ENCODE data around the gene GBP7.

Gene GBP7

DNA sequence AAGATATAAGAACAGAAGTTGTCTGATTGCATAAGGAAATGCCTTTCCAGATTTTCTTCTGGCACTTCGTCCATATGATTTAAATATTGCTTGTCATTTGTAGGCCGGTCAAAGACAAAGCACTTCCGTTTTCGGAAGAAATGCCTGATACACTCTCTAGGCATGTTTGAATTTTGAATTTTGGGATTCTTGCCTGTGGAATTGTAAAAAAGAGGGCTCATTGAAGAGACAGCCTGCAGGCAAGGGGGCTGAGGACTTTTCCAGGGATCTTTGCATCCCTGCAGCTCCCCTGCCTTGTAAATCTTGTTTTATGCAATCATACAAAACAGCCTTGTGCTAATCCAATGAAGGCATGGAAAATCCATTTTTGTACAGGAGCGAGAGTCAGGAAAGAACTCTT lies 15.5 kb upstream of the GBP7 start:
- Mint-ChIP-seq H3K9me3 (no peaks in the 10 kb centered on the region), H3K4me1 (ENCODE audit: low read depth) (peaks cover 67% of the 10 kb centered on the region), H3K4me3 (no peak overlapping the region), H3K27me3 (no peaks in the 10 kb centered on the region), H3K27ac (no peak overlapping the region), H3K36me3 (ENCODE audit: low read depth) (peaks cover 90% of the 10 kb centered on the region)
- no peak for DNase-seq

DNA sequence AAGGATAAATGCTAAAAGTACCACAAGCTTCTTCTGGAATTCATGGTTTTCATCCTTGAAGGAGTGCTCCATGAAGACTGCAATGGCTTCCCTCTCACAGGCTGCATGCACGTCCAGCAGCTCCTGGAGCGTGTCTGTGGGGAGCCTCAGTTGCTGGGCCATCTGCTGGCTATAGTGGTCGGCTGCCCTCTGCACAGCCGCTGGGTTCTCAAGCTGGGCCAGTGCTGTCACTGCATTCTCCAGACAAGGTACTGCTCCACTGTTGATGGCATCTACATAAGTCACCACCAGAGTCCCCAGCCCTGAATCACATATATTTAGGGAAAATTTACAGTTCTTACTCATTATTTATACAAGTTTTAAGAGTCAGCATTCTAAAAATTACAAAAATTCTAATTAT lies 14.2 kb upstream of the GBP7 start:
- H3K4me1 Mint-ChIP-seq (ENCODE audit: low read depth) = peaks cover 54% of the 10 kb centered on the region
- no peak overlapping the region for H3K27ac Mint-ChIP-seq

GRCh38 chr1:89179343-89179742 lies 3.5 kb upstream of the GBP7 start:
- Mint-ChIP-seq H3K36me3 (ENCODE audit: low read depth) (peaks cover 32% of the 10 kb centered on the region), H3K27me3 (no peaks in the 10 kb centered on the region), H3K27ac (no peak overlapping the region), H3K9me3 (peaks cover 12% of the 10 kb centered on the region), H3K4me3 (no peak overlapping the region), H3K4me1 (ENCODE audit: low read depth) (peaks cover 7% of the 10 kb centered on the region)
- DNase-seq = no peak

More for the DNA sequence above, 14.2 kb upstream of the GBP7 start:
- DNase-seq = no peak
- Mint-ChIP-seq H3K36me3 (ENCODE audit: low read depth) (peaks cover 94% of the 10 kb centered on the region), H3K9me3 (no peaks in the 10 kb centered on the region), H3K27me3 (no peaks in the 10 kb centered on the region), H3K4me3 (no peak overlapping the region)

GRCh38 chr1:89176971-89177370 lies 1.2 kb upstream of the GBP7 start:
- DNase-seq = no peak
- peaks cover 11% of the 10 kb centered on the region for H3K4me1 Mint-ChIP-seq (ENCODE audit: low read depth)
- H3K4me3 Mint-ChIP-seq = no peak overlapping the region
- no peaks in the 10 kb centered on the region for H3K27me3 Mint-ChIP-seq
- H3K27ac Mint-ChIP-seq = no peak overlapping the region
- no peaks in the 10 kb centered on the region for H3K9me3 Mint-ChIP-seq
- H3K36me3 Mint-ChIP-seq (ENCODE audit: low read depth) = peaks cover 9% of the 10 kb centered on the region

- H3K27me3 Mint-ChIP-seq = no peaks in the 10 kb centered on the region
- H3K9me3 Mint-ChIP-seq = peaks cover 6% of the 10 kb centered on the region
- DNase-seq = no peak
- H3K36me3 Mint-ChIP-seq (ENCODE audit: low read depth) = no peaks in the 10 kb centered on the region
- no peak overlapping the region for H3K4me3 Mint-ChIP-seq
- H3K27ac Mint-ChIP-seq = no peak overlapping the region
- peaks cover 16% of the 10 kb centered on the region for H3K4me1 Mint-ChIP-seq (ENCODE audit: low read depth)
These were observed 1.3 kb downstream of the GBP7 start for GRCh38 chr1:89174491-89174890.

DNA sequence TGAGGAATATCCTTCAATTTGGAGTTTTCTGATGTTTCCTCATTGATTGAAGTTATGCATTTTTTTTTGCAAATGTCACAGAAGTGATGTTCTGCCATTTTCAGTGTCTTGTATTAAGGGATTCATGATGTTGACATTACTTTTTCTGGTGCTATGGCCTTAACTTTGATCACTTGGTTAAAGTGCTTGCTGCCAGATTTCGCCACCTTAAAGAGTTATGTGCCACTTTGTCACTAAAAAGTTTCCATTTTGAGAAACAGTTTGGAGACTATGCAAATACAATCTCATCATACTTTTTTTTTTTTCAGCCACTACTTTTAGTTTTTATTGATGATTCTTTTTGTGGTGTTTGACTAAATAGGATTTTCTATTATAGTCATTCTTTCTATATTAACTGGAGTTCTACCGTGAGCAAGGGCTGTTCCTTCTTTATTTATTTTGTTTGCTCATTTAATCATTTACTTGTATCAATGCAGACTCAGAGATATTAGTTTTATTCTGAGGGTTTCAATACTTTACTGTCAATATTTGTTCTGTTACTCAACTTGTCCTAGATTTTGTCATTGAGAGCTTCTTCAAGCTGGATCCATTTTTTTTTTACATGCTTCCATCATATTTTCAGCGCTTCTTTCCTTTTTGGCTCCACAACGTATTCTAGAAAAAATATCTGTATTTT lies 3.2 kb downstream of the GBP7 start:
- no peak for DNase-seq
- H3K9me3 Mint-ChIP-seq = peaks cover 6% of the 10 kb centered on the region
- no peaks in the 10 kb centered on the region for H3K36me3 Mint-ChIP-seq (ENCODE audit: low read depth)

GRCh38 chr1:89171067-89171438 lies 4.8 kb downstream of the GBP7 start:
- Mint-ChIP-seq H3K27ac (no peak overlapping the region), H3K4me1 (ENCODE audit: low read depth) (peaks cover 9% of the 10 kb centered on the region), H3K27me3 (no peaks in the 10 kb centered on the region), H3K4me3 (no peak overlapping the region), H3K36me3 (ENCODE audit: low read depth) (no peaks in the 10 kb centered on the region), H3K9me3 (peaks cover 6% of the 10 kb centered on the region)
- no peak for DNase-seq

More for the DNA sequence above, 3.2 kb downstream of the GBP7 start:
- no peak overlapping the region for H3K4me3 Mint-ChIP-seq
- H3K27me3 Mint-ChIP-seq = no peaks in the 10 kb centered on the region
- no peak overlapping the region for H3K27ac Mint-ChIP-seq
- H3K4me1 Mint-ChIP-seq (ENCODE audit: low read depth) = peaks cover 16% of the 10 kb centered on the region

- Mint-ChIP-seq H3K4me3 (no peak overlapping the region), H3K36me3 (ENCODE audit: low read depth) (no peaks in the 10 kb centered on the region), H3K27ac (no peak overlapping the region), H3K27me3 (no peaks in the 10 kb centered on the region), H3K4me1 (ENCODE audit: low read depth) (peaks cover 9% of the 10 kb centered on the region), H3K9me3 (peaks cover 6% of the 10 kb centered on the region)
- no peak for DNase-seq
These were observed 5.4 kb downstream of the GBP7 start for GRCh38 chr1:89170170-89171066.

- no peak overlapping the region for H3K27ac Mint-ChIP-seq
- H3K9me3 Mint-ChIP-seq = peaks cover 6% of the 10 kb centered on the region
- H3K36me3 Mint-ChIP-seq (ENCODE audit: low read depth) = no peaks in the 10 kb centered on the region
- DNase-seq = no peak
- H3K4me1 Mint-ChIP-seq (ENCODE audit: low read depth) = peaks cover 9% of the 10 kb centered on the region
- no peaks in the 10 kb centered on the region for H3K27me3 Mint-ChIP-seq
- no peak overlapping the region for H3K4me3 Mint-ChIP-seq
These were observed 6.6 kb downstream of the GBP7 start for GRCh38 chr1:89169166-89169565.

DNA sequence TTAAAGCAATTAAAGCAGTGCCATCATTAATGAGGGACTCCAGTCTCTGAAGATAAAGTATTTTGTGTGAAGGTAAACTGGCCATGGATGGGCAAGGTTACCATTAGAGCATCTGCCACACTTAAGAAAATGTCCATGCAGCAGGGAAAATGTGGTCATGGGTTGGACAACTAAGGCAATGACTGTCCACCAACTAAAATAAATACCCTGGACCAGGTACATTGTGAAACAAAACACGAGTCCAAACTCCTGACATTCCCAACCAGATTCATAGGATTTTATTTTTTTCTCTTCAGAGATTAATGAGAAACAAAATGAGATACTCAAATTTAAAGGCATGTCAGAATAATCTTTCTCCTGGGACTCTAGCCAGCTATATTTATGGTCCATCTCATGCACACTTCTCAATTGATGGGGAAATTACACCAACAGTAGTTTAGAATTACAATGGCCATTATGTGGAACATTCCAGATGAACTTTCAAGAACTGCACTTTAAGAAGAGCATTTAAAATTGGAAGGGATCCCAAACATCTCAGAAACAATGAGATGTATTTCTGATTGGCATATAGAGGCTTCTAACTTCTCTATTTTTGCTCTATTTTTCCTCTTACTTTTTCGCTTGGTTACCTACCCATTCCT lies 8.1 kb downstream of the GBP7 start:
- Mint-ChIP-seq H3K4me1 (ENCODE audit: low read depth) (peaks cover 5% of the 10 kb centered on the region), H3K27ac (no peak overlapping the region), H3K27me3 (no peaks in the 10 kb centered on the region), H3K4me3 (no peak overlapping the region), H3K36me3 (ENCODE audit: low read depth) (no peaks in the 10 kb centered on the region), H3K9me3 (peaks cover 6% of the 10 kb centered on the region)
- DNase-seq = no peak

- Mint-ChIP-seq H3K27me3 (no peaks in the 10 kb centered on the region), H3K9me3 (peaks cover 6% of the 10 kb centered on the region), H3K4me3 (no peak overlapping the region), H3K4me1 (ENCODE audit: low read depth) (peaks cover 5% of the 10 kb centered on the region), H3K36me3 (ENCODE audit: low read depth) (no peaks in the 10 kb centered on the region), H3K27ac (no peak overlapping the region)
- DNase-seq = no peak
These were observed 9.1 kb downstream of the GBP7 start for GRCh38 chr1:89166705-89167104.

- Mint-ChIP-seq H3K9me3 (peaks cover 2% of the 10 kb centered on the region), H3K27me3 (no peaks in the 10 kb centered on the region), H3K36me3 (ENCODE audit: low read depth) (no peaks in the 10 kb centered on the region)
These were observed 10.0 kb downstream of the GBP7 start for GRCh38 chr1:89165811-89166210.

GRCh38 chr1:89151047-89151446 lies 24.8 kb downstream of the GBP7 start:
- Mint-ChIP-seq H3K9me3 (peaks cover 6% of the 10 kb centered on the region), H3K4me3 (no peak overlapping the region), H3K4me1 (ENCODE audit: low read depth) (peaks cover 7% of the 10 kb centered on the region), H3K36me3 (ENCODE audit: low read depth) (no peaks in the 10 kb centered on the region), H3K27ac (peak overlapping the region; percentile 2), H3K27me3 (no peaks in the 10 kb centered on the region)
- DNase-seq = no peak

More at GRCh38 chr1:89165811-89166210, 10.0 kb downstream of the GBP7 start:
- DNase-seq = no peak
- Mint-ChIP-seq H3K4me3 (no peak overlapping the region), H3K27ac (no peak overlapping the region), H3K4me1 (ENCODE audit: low read depth) (peaks cover under 1% of the 10 kb centered on the region)

DNA sequence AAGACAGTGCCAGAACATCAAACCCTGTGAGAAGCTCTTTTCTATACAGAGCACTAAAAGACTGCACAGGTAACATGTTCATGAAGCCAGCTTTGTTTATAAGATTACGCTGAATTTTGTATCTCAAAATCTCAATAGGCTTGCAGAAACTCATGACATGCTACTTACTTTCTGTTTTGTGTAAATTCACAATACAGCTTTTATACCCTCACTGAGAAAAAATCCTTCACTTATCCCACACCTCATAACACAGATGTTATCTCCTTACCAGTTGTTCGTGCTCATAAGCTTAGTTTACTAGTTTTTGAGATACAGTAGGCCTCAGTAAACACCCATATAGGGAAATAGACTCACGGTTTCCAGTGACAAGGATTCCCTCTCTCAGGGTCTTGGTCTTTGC lies 25.8 kb downstream of the GBP7 start:
- Mint-ChIP-seq H3K4me3 (no peak overlapping the region), H3K9me3 (no peaks in the 10 kb centered on the region), H3K27me3 (no peaks in the 10 kb centered on the region), H3K27ac (no peak overlapping the region), H3K4me1 (ENCODE audit: low read depth) (peaks cover 10% of the 10 kb centered on the region), H3K36me3 (ENCODE audit: low read depth) (no peaks in the 10 kb centered on the region)
- DNase-seq = no peak

- H3K4me3 Mint-ChIP-seq = no peak overlapping the region
- H3K9me3 Mint-ChIP-seq = no peaks in the 10 kb centered on the region
- H3K27ac Mint-ChIP-seq = no peak overlapping the region
- H3K4me1 Mint-ChIP-seq (ENCODE audit: low read depth) = peaks cover 13% of the 10 kb centered on the region
- H3K36me3 Mint-ChIP-seq (ENCODE audit: low read depth) = no peaks in the 10 kb centered on the region
- H3K27me3 Mint-ChIP-seq = no peaks in the 10 kb centered on the region
- no peak for DNase-seq
These were observed 26.6 kb downstream of the GBP7 start for GRCh38 chr1:89149229-89149628.
